ENCODE results near the gene EEFSEC. TPM values are rescaled to one million over a fixed set of nuclear protein-coding genes. Genes with fewer than 3 reads are reported as not detected.
A peak's percentile ranks its signal among the peaks of the same experiment; 100 is the strongest.

EEFSEC gene
- total and polyA plus RNA-seq, 2 of the 4 experiments (the other 2 are of a cell fraction), result 4.5 to 9.3 TPM

- ATAC-seq (ENCODE audit: low read depth), result peak; percentile 70
- Histone ChIP-seq H3K27me3 (ENCODE audit: control insufficient read depth, insufficient read depth, low read length) (no peaks in the 10 kb centered on the region), H3K4me1 (ENCODE audit: control insufficient read depth, insufficient read depth, low read length) (peaks cover 12% of the 10 kb centered on the region), H2BK5ac (ENCODE audit: low read depth, low read length, poor library complexity, severe bottlenecking) (no peak overlapping the region), H4K91ac (ENCODE audit: insufficient read depth, low read depth, low read length) (no peak overlapping the region), H4K20me1 (ENCODE audit: insufficient read depth, low read length) (peaks cover 1% of the 10 kb centered on the region; the same call in 1 of the 2 replicates), H2AK9ac (replicated peaks; ENCODE audit: low read depth, low read length, poor library complexity) (no peak overlapping the region), H4K5ac (ENCODE audit: low read depth, low read length) (no peak overlapping the region), H3K4me2 (ENCODE audit: low read depth, low read length) (no peak overlapping the region), H3K23ac (ENCODE audit: low read depth, low read length) (no peak overlapping the region), H4K8ac (ENCODE audit: low read depth in 2 of 2, low read length in 2 of 2) (no peak overlapping the region), H3K4ac (ENCODE audit: low read depth, low read length) (no peak overlapping the region), H3K9me1 (ENCODE audit: insufficient read depth, low read length) (peaks cover 8% of the 10 kb centered on the region), H3K9ac (ENCODE audit: low read depth, low read length) (no peak overlapping the region), H3K56ac (ENCODE audit: extremely low read depth, insufficient read depth, low read length) (no peak overlapping the region), H2BK120ac (ENCODE audit: low read depth, low read length) (no peak overlapping the region), H3K18ac (ENCODE audit: low read depth, low read length) (no peak overlapping the region), H2BK20ac (ENCODE audit: low read depth, low read length) (no peak overlapping the region), H3K27ac (ENCODE audit: insufficient read depth, low read length) (no peak overlapping the region), H2BK15ac (ENCODE audit: low read depth, low read length) (no peak overlapping the region), H3K79me1 (ENCODE audit: low read depth in 1 of 2, low read length in 2 of 2) (peaks cover 0 to 4% of the 10 kb centered on the region in 2 experiments; a peak in 1 of 4 replicates), H3K9me3 (ENCODE audit: control insufficient read depth, insufficient read depth, low read length) (no peaks in the 10 kb centered on the region), H3K14ac (replicated peaks; ENCODE audit: low read depth, low read length) (no peak overlapping the region), H2AK5ac (ENCODE audit: low read depth, low read length) (no peak overlapping the region), H3K4me3 (ENCODE audit: insufficient read depth, low read depth, low read length) (no peak overlapping the region), H2AFZ (replicated peaks; ENCODE audit: low read length, poor library complexity) (no peak overlapping the region), H3K36me3 (ENCODE audit: control insufficient read depth, insufficient read depth, low read length) (peaks cover 3% of the 10 kb centered on the region; the same call in 1 of the 2 replicates)
- DNase-seq, result no peak
- ChIA-PET POLR2A (ENCODE audit: unreplicated experiment) (no interaction called here), CTCF (no interaction called here)
- BruUV-seq (replicated peaks), result no TSS peak
- in situ Hi-C loops (cut with MboI; ENCODE audit: low sequenced_read_pairs), result no loop called here
- TF ChIP-seq RFX5 (IDR thresholded peaks at IDR 0.05; ENCODE audit: low read depth, low read length), result no peak
- no peak for TF ChIP-seq RAD21 (IDR thresholded peaks at IDR 0.05; ENCODE audit: low read length)
- no peak for TF ChIP-seq MAZ (IDR thresholded peaks at IDR 0.05; ENCODE audit: borderline replicate concordance, low read depth, low read length)
- no peak for TF ChIP-seq MAFK (IDR thresholded peaks at IDR 0.05; ENCODE audit: low read depth, low read length)
- TF ChIP-seq CTCF (conservative IDR thresholded peaks at IDR 0.05; ENCODE audit: low read depth, low read length), result no peak
- dilution Hi-C loops (cut with HindIII; ENCODE audit: low sequenced_read_pairs, unreplicated experiment), result no loop called here
- WGBS, 2 experiments (ENCODE audit: extremely low coverage in 2 of 2, insufficient read length in 1 of 2), result 70% methylated on average over 4 of the region's 11 CpGs; no CpG with 5 or more reads in 1 of the 2 experiments
- intact Hi-C loops (cut with micrococcal nuclease), result no loop called here
Measured at GRCh38 chr3:128269006-128269775, 115.9 kb downstream of the EEFSEC start.
